Fibroblast of lung (primary cell): Measurements from ENCODE around the gene DRC7.

Experiments
- CTCF ChIP-seq, 2 donors: IDR thresholded peaks in 1 of 2; conservative IDR thresholded peaks in 1 of 2; 1 replicate in 1 of 2; 2 replicates in 1 of 2; pipeline ENCODE4 v1.5.1; 2011 to 2012; ENCODE audit warnings: low read length in 2 of 2, control low read depth in 1 of 2, inconsistent platforms in 1 of 2, low read depth in 1 of 2, mild to moderate bottlenecking in 1 of 2
- EZH2 ChIP-seq: IDR thresholded peaks from 2 replicates; pipeline ENCODE4 v1.5.1; 2012; ENCODE audit warnings: low read length, control low read depth, mild to moderate bottlenecking; ENCODE audit errors: missing control alignments

- no peak for TF ChIP-seq CTCF (conservative IDR thresholded peaks at IDR 0.05 in 1 of 2, IDR thresholded peaks at IDR 0.05 in 1 of 2; ENCODE audit: low read depth in 1 of 2, low read length in 2 of 2)
- no peak for TF ChIP-seq EZH2
Observed at GRCh38 chr16:57749101-57749692, 54.6 kb downstream of the DRC7 start.
